Measurements from ENCODE around the gene AURKA.

GRCh38 chr20:56345911-56346310 is 46.1 kb downstream of the AURKA start:
- TF ChIP-seq POLR2AphosphoS5 (IDR thresholded peaks at IDR 0.05; ENCODE audit: low read depth, low read length) (no peak), POLR2A (IDR thresholded peaks at IDR 0.05; ENCODE audit: low read depth, low read length) (no peak), TAF1 (IDR thresholded peaks at IDR 0.05; ENCODE audit: low read depth, low read length) (no peak), POU2F2 (IDR thresholded peaks at IDR 0.05; ENCODE audit: low read depth, low read length) (no peak), PAX5 (IDR thresholded peaks at IDR 0.05; ENCODE audit: insufficient read depth, low read length, severe bottlenecking) (no peak)

Data from GM12891 (cell line).